H9 (cell line): ENCODE measurements around the gene TMEM187. TPM values are rescaled to one million over a fixed set of nuclear protein-coding genes. Genes with fewer than 3 reads are reported as not detected.

Source experiments
- DNase-seq: peaks from one replicate; pipeline ENCODE4 v3.0.0-alpha.2; 2017
- H2AFZ ChIP-seq: one replicate; pipeline ENCODE4 v1.6.1; 2013; ENCODE audit warnings: mild to moderate bottlenecking, low read length, control low read depth, moderate library complexity
- H2AK5ac ChIP-seq: 2 replicates; pipeline ENCODE4 v1.6.1; 2013; ENCODE audit warnings: low read length, control low read depth, mixed read lengths; ENCODE audit not compliant: insufficient read length
- H2BK120ac ChIP-seq: one replicate; pipeline ENCODE4 v1.6.1; 2013; ENCODE audit warnings: low read depth, mild to moderate bottlenecking, low read length, control low read depth, inconsistent platforms; ENCODE audit not compliant: poor library complexity, severe bottlenecking
- H2BK12ac ChIP-seq: 2 replicates; pipeline ENCODE4 v1.6.1; 2013; ENCODE audit warnings: low read length, control low read depth, mixed read lengths, low read depth; ENCODE audit not compliant: insufficient read length
- H2BK15ac ChIP-seq: 2 replicates; pipeline ENCODE4 v1.6.1; 2013; ENCODE audit warnings: low read depth, low read length, control low read depth
- H2BK20ac ChIP-seq: one replicate; pipeline ENCODE4 v1.6.1; 2013; ENCODE audit warnings: low read depth, mild to moderate bottlenecking, low read length, control low read depth, inconsistent platforms; ENCODE audit not compliant: poor library complexity, severe bottlenecking
- H2BK5ac ChIP-seq: 2 replicates; pipeline ENCODE4 v1.6.1; 2013; ENCODE audit warnings: low read length, control low read depth, mixed read lengths; ENCODE audit not compliant: insufficient read length
- H3K14ac ChIP-seq: 2 replicates; pipeline ENCODE4 v1.6.1; 2013; ENCODE audit warnings: low read length, control low read depth; ENCODE audit not compliant: insufficient read depth
- H3K18ac ChIP-seq: 2 replicates; pipeline ENCODE4 v1.6.1; 2013; ENCODE audit warnings: low read depth, mild to moderate bottlenecking, mixed read lengths, low read length, control low read depth; ENCODE audit not compliant: insufficient read length
- H3K23ac ChIP-seq: 2 replicates; pipeline ENCODE4 v1.6.1; 2013; ENCODE audit warnings: low read length, control low read depth, mixed read lengths, low read depth; ENCODE audit not compliant: insufficient read length
- H3K23me2 ChIP-seq: 2 replicates; pipeline ENCODE4 v1.6.1; 2013; ENCODE audit warnings: low read depth, mild to moderate bottlenecking, mixed read lengths, low read length, control low read depth; ENCODE audit not compliant: insufficient read length, poor library complexity, severe bottlenecking
- H3K27ac ChIP-seq: 2 replicates; pipeline ENCODE4 v1.5.1; 2013; ENCODE audit warnings: low read length, control low read depth, mixed read lengths, low read depth; ENCODE audit not compliant: insufficient read length
- H3K27me3 ChIP-seq: 2 replicates; pipeline ENCODE4 v1.6.1; 2013; ENCODE audit warnings: low read length, control low read depth, inconsistent platforms; ENCODE audit not compliant: insufficient read depth
- H3K4ac ChIP-seq: 2 replicates; pipeline ENCODE4 v1.6.1; 2013; ENCODE audit warnings: low read depth, mild to moderate bottlenecking, control low read depth, inconsistent platforms, low read length, moderate library complexity
- H3K4me1 ChIP-seq: 2 replicates; pipeline ENCODE4 v1.6.1; 2013; ENCODE audit warnings: low read length, control low read depth, inconsistent platforms; ENCODE audit not compliant: insufficient read depth
- H3K4me2 ChIP-seq: 2 replicates; pipeline ENCODE4 v1.6.1; 2013; ENCODE audit warnings: low read length, control low read depth, mixed read lengths; ENCODE audit not compliant: insufficient read length, insufficient read depth
- H3K56ac ChIP-seq: 2 replicates; pipeline ENCODE4 v1.6.1; 2013; ENCODE audit warnings: low read depth, mild to moderate bottlenecking, mixed read lengths, low read length, control low read depth; ENCODE audit not compliant: insufficient read length
- H3K79me1 ChIP-seq: 2 replicates; pipeline ENCODE4 v1.6.1; 2013; ENCODE audit warnings: low read depth, mild to moderate bottlenecking, moderate library complexity, low read length, control low read depth, inconsistent platforms; ENCODE audit not compliant: insufficient read depth, poor library complexity, severe bottlenecking
- H3K79me2 ChIP-seq: 2 replicates; pipeline ENCODE4 v1.6.1; 2013; ENCODE audit warnings: low read length, control low read depth, inconsistent platforms; ENCODE audit not compliant: insufficient read depth
- H3K9ac ChIP-seq: 2 replicates; pipeline ENCODE4 v1.6.1; 2013; ENCODE audit warnings: low read length, control low read depth, mixed read lengths; ENCODE audit not compliant: insufficient read length; ENCODE audit errors: extremely low read depth
- H3K9me3 ChIP-seq: one replicate; pipeline ENCODE4 v1.6.1; 2013; ENCODE audit warnings: low read depth, low read length, inconsistent platforms; ENCODE audit not compliant: control insufficient read depth
- H3T11ph ChIP-seq: one replicate; pipeline ENCODE4 v1.6.1; 2013; ENCODE audit warnings: mild to moderate bottlenecking, low read length, control low read depth, inconsistent platforms
- H4K20me1 ChIP-seq: one replicate; pipeline ENCODE4 v1.6.1; 2013; ENCODE audit not compliant: control insufficient read depth, insufficient read length, insufficient read depth
- H4K5ac ChIP-seq: 2 replicates; pipeline ENCODE4 v1.6.1; 2013; ENCODE audit warnings: low read depth, mild to moderate bottlenecking, mixed read lengths, low read length, control low read depth; ENCODE audit not compliant: insufficient read length
- H4K8ac ChIP-seq: replicated peaks from 2 replicates; pipeline ENCODE4 v1.6.1; 2013; ENCODE audit warnings: low read length, control low read depth, mixed read lengths, low read depth; ENCODE audit not compliant: insufficient read length
- H4K91ac ChIP-seq: 2 replicates; pipeline ENCODE4 v1.6.1; 2013; ENCODE audit warnings: low read depth, mild to moderate bottlenecking, moderate library complexity, mixed read lengths, low read length, control low read depth; ENCODE audit not compliant: insufficient read length
- H3K27ac Mint-ChIP-seq, 3 experiments: 2 replicates in 2 of 3; 3 replicates in 1 of 3; pipeline ENCODE4 v1.8.0; 2020 to 2021; ENCODE audit warnings: mixed read lengths in 3 of 3, mild to moderate bottlenecking in 1 of 3, moderate library complexity in 1 of 3
- H3K27me3 Mint-ChIP-seq: 2 replicates; pipeline ENCODE4 v1.8.0; 2021; ENCODE audit warnings: low read depth, mild to moderate bottlenecking, moderate library complexity, mixed read lengths
- H3K36me3 Mint-ChIP-seq, 3 experiments: 2 replicates in 2 of 3; 3 replicates in 1 of 3; pipeline ENCODE4 v1.8.0; 2020 to 2021; ENCODE audit warnings: low read depth in 3 of 3, mixed read lengths in 3 of 3; ENCODE audit not compliant: insufficient read depth in 1 of 3
- H3K4me1 Mint-ChIP-seq, 2 experiments: 2 replicates each; pipeline ENCODE4 v1.8.0; 2020; ENCODE audit warnings: mixed read lengths in 2 of 2
- H3K4me3 Mint-ChIP-seq, 2 experiments: 2 replicates in 1 of 2; 3 replicates in 1 of 2; pipeline ENCODE4 v1.8.0; 2020 to 2021; ENCODE audit warnings: mild to moderate bottlenecking in 2 of 2, mixed read lengths in 2 of 2, moderate library complexity in 1 of 2
- H3K9me3 Mint-ChIP-seq, 2 experiments: 2 replicates in 1 of 2; 3 replicates in 1 of 2; pipeline ENCODE4 v1.8.0; 2020; ENCODE audit warnings: mild to moderate bottlenecking in 2 of 2, mixed read lengths in 2 of 2, moderate library complexity in 1 of 2
- CTCF ChIP-seq: fragments of 200-600 bp; sonication (generic); conservative IDR thresholded peaks from 3 replicates; pipeline ENCODE4 v1.8.0; 2021; ENCODE audit warnings: antibody characterized with exemption, mild to moderate bottlenecking
- WGBS: extraction: QIAGEN DNeasy Blood & Tissue Kit; methylation state at CpG from one replicate; pipeline ENCODE4 v1.1.7; 2013; ENCODE audit warnings: missing lambda C conversion rate, low lambda C conversion rate, mixed read lengths; ENCODE audit not compliant: insufficient read length; ENCODE audit errors: extremely low coverage; 5-methylcytosine and 5-hydroxymethylcytosine counted together
- total RNA-seq: library from RNA; stranded (reverse); gene quantifications from 2 replicates; pipeline ENCODE4 v1.2.1, GENCODE V29; 2021

TMEM187 gene
- total RNA-seq, 1 experiment from 2014 or later: 2.7 TPM

GRCh38 chrX:154013614-154014360, 41.2 kb downstream of the TMEM187 start:
- Histone ChIP-seq H3K9me3 (no peaks in the 10 kb centered on the region), H3T11ph (no peak overlapping the region), H3K79me1 (no peaks in the 10 kb centered on the region), H3K9ac (no peak overlapping the region), H3K23me2 (peaks cover 1% of the 10 kb centered on the region), H4K20me1 (peaks cover 5% of the 10 kb centered on the region), H2AFZ (no peak overlapping the region), H3K27me3 (no peaks in the 10 kb centered on the region), H3K23ac (no peak overlapping the region), H2BK15ac (no peak overlapping the region), H2BK20ac (no peak overlapping the region), H3K4me1 (no peaks in the 10 kb centered on the region), H4K5ac (no peak overlapping the region), H3K79me2 (no peaks in the 10 kb centered on the region), H3K56ac (no peak overlapping the region), H3K4me2 (no peak overlapping the region), H2BK12ac (no peak overlapping the region), H3K27ac (no peak overlapping the region), H2BK5ac (no peak overlapping the region), H3K4ac (no peak overlapping the region), H3K18ac (no peak overlapping the region), H4K8ac (no peak overlapping the region), H3K14ac (no peak overlapping the region), H4K91ac (no peak overlapping the region), H2AK5ac (no peak overlapping the region), H2BK120ac (no peak overlapping the region)
- Mint-ChIP-seq H3K4me1 (peaks cover 2 to 12% of the 10 kb centered on the region in 2 experiments; a peak in 3 of 4 replicates), H3K9me3 (peaks cover 54 to 69% of the 10 kb centered on the region in 2 experiments), H3K4me3 (no peak overlapping the region), H3K27me3 (no peaks in the 10 kb centered on the region), H3K27ac (no peak overlapping the region), H3K36me3 (peaks cover 9 to 67% (median 24%) of the 10 kb centered on the region in 3 experiments)
- WGBS: no CpG with 5 or more reads among the region's 20 CpGs
- DNase-seq: peak; percentile 63
- TF ChIP-seq CTCF: peak; percentile 78
